H4 (cell line): ENCODE results near the gene PLEKHJ1. TPM values are rescaled to one million over a fixed set of nuclear protein-coding genes. Genes with fewer than 3 reads are reported as not detected.

Experiments used
- DNase-seq: peaks from one replicate; pipeline ENCODE4 v3.0.0-alpha.2; 2015; ENCODE audit warnings: low spot score
- total RNA-seq: library from RNA; depleted of rRNA; stranded (reverse); fragments of >200 nt; shearing (Covaris generic); gene quantifications from 2 replicates; pipeline ENCODE4 v1.2.3, GENCODE V29; 2014; rRNA removed

PLEKHJ1 gene
- total RNA-seq, 1 experiment from 2014 or later: 45.1 TPM

DNA sequence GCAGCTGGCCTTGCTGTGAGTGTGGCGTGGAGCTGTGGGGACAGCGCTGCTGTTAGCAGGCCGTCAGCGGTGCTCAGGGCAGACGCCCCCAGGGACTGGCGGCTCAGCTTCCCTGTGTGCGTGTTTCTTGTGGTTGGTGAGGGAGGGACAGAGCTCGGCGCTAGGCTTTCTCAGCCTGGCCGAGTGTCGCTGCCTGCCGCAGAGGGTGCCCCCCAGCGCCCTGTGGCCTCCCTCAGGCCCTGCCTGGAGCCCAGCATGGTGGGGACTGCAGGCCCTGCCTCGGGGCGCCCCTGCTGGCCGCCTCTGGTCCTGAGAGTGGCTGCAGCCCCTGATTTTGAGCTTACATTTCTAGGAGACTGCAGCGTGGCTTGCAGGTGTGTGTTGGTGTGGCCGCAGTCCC is 36.9 kb downstream of the PLEKHJ1 start:
- no peak for DNase-seq

DNA sequence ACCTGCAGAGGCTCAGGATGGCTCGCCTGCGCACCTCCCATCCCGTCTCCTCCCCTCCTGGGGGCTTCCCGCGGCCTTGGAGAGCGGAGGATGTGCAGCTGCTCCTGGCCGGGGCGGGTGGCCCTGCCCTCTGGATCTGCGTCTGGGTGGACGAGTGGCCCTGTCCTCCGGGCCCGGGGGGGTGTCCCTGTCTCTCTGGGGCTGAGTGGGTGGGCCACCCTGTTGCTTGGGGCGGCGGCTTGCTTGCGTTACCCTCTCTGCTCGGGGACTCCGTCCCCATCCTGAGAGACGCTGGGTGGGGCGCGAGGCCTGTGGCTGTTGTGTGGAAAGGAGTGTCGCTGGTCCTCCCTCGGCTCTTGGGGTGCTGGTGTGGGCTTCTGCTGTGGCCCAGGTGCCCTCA is 37.8 kb downstream of the PLEKHJ1 start:
- DNase-seq: no peak

DNA sequence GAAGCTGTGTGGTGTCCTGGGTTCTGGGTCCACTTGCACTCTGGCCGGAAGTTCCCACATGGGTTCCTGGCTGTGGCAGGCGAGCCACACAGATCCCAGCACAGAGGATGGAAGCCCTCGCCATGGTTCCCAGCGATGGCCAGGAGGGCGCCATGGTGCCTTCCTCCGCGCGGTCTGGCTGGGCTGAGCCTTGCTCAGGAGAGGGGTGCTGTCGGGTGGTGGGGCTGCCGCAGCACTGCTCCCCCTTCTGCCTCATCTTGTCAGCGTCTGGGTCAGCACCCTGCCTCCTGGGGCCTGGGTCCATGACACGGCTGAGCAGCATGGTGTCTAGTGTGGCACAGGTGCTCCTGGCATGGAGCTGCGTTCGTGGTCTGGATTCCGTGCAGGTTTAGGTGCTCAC is 38.9 kb downstream of the PLEKHJ1 start:
- DNase-seq: no peak

DNA sequence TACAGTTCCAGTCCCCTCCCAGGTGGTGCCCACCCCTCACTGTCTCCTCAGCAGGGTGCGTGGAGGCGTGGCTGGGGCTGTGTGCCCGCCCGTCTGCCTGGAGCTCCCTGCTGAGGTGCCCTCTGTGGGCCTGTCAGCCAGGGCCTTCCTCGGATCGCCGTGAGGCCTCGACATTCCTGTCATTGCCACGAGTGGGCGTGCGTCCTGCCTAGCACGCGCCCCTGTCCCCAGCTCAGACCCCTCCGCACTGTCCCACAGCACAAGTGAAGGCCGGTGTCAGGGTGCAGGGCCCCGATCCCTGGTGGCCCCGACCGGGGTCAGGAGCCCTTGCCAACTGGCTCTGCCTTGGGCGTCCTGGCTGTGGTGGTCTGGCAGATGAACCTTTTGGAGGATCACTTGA is 40.2 kb downstream of the PLEKHJ1 start:
- DNase-seq: no peak

DNA sequence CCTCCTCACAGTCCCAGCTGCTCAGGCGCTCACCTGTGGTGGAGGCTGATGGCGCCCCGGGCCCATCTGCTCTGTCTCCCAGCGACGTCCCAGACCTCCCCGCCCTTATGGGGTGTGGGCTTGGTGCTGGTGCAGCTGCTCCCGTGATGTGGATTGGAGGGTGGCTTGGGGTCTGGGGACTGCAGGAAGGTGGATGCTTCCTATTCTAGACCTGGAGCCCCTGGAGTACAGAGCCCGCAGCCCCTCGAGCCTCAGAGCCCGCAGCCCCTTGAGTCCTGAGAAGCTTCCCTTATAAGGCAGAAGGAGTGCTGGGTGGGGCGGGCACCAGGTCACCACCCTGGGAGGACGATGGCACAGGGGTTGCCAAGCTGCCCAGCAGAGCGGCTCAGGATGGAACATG is 40.8 kb downstream of the PLEKHJ1 start:
- DNase-seq: no peak

DNA sequence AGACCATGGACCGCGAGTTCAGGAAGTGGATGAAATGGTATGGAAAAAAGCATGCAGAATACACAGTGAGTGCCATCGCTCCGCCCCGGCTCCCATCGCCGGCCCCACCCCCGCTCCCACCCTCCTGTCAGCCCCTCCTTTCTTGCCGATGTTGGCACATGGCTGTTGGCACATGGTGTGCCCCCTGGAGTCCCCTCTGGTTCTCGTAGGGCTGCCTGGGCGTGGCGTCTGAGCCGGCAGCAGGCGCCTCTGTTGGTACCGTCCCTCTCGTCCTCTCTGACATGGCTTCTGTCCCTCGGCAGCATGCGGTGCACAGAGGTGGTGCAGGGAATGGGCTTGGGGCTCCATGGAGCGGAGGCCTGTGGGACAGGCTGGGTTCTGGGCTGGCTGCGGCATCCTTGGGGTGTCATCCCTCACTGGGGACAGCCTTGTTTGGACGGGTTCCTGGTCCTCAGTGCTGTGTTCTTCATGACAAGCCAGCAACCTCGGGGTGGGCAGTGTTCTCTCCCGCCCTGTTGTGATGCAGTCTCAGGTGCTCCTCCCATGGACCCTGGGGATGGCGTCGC is 41.5 kb downstream of the PLEKHJ1 start:
- no peak for DNase-seq

DNA sequence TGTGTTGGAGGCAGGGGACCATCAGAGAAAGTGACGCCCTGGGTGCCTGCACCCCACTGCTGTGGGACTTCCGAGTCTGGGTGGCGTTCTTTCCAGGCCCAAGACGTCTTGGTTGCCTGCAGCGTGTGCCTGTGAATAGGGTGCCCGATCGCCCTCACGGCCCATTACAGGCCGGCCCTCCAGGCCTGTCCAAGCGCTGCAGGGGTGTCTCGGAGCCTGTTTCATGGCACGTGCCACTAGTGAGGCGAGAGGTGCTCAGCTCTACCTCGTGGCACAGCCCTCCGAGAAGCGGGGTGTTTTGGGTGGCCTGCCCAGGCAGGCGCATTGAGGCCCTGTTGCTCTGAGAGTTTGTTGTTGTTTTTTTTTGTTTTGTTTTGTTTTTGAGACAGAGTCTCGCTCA is 42.3 kb downstream of the PLEKHJ1 start:
- no peak for DNase-seq

DNA sequence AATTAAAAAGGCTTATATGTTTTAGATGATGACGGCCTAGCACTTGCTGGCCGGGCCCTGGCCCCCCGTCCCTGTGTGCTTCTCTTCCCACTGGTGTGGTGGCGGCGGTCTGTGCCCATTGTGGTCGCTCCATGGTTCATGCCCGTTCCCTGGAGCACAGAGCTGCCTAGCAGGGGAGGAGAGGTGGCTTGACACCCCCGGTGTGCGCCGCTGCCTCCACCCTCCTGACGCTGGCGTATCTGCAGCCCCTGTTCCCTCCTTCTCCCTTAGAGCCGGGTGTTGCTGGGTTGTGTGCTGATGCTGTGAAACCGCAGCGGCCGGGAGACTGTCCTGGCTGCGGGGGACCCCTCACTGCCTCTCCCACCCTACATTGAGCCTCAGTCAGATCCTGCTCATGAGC is 43.3 kb downstream of the PLEKHJ1 start:
- no peak for DNase-seq

DNA sequence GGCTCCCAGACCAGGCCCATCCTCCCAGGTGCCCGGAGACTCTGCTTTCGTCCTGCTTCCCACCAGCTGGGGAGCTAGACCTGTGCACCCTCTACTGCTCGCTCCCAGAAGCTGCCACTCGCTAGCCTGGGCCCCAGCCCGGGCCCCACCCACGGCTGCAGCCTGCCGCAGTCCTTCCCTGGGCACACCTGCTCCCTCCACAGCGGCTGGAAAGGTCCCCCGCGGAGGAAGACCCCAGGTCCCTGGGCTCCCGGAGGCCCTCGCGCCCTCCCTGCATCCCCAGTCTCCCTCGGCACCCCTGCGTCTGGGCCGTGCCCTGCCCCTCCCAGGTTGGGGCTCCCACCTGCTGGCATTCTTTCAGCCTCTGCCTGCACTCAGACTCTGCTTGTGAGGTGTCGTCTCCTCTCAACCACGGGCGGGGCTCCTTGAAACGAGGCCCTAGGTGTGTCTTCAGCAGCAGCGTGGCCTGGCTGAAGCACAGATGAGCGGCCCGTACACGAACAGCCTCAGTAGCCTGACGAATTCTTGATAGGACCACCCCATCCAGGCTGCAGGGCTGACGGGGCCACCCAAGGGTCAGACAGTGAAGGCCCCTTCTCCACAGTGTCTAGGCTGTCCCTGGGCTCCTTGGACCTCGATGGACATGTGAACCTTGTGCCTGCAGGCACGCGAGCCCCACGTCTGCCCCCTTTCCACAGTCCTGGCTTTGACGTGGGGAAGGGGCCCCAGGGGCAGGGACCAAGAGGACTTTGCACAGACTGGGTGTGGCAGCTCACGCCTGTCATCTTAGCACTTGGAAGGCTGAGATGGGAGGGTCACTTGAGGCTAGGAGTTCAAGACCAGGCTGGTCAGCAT is 44.4 kb downstream of the PLEKHJ1 start:
- DNase-seq: no peak

DNA sequence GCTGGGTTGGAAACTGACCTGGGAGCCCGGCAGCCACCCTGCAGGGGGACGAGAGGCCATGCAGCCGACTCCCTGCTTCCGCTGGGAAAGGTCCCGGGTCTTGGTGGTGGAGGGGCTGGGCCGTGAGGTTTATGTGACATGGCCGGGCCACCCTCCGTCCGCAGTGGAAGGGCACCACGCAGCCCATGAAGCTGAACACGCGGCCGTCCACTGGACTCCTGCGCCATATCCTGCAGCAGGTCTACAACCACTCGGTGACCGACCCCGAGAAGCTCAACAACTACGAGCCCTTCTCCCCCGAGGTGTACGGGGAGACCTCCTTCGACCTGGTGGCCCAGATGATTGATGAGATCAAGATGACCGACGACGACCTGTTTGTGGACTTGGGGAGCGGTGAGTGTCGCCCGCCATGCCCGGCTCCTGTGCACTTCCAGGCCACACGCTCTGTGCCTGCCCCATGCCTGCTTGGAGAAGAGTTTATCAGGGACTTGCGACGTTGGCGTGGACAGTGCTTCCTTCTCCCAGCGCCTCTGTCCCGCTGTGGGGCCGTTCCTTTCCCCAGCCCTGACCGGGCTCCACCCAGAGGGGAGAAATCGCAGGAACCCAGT is 45.2 kb downstream of the PLEKHJ1 start:
- no peak for DNase-seq

DNA sequence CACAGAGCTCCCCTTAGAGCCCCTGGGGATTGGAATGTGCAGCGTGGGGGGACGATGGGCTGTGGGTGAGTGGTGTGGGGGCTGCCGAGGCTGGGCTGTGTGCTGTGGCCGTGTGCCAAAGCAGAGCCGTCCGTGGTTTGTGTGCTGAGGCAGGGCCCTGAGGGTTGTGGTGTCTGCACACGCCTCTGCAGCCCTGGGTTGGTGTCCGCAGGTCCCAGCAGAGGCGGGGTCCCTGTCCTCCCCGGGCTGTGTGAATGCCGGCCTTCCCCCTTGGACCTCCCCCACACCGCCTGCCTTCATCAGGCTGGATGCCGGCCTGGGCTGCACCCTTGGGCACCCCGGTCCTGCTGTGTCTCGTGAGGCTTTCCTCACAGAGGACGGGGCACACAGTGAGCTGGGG is 46.2 kb downstream of the PLEKHJ1 start:
- DNase-seq: no peak

DNA sequence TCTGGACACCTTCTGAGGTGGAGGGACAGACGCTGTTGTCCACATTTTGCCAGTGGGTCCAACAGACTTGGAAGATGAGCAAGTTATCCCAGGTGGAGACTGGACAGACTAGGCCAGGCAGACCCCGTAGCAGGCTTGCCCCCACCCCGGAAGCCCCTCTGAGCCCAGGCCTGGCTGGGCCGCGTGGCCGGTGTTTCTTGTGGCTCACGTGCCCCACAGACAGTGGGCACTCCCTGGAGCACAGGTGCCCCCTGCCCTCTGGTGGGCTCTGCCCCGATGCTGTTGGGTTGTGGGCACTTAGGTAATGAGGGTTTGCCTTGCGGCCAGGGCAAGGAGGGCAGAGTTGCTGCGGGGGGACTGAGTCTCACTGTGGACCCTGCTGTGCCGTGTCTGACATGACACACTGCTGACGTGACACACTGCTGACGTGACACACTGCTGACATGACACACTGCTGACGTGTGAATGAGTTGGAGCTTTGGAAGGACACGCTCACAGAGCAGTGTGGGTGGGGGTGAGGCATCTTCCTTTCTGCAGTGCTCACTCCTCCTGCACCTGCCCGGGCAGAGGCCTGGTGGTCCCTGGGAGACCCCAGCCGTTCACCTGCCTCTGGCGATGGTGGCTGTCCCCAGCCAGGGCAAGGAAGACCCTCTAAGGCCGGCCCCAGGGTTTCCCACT is 47.3 kb downstream of the PLEKHJ1 start:
- no peak for DNase-seq

DNA sequence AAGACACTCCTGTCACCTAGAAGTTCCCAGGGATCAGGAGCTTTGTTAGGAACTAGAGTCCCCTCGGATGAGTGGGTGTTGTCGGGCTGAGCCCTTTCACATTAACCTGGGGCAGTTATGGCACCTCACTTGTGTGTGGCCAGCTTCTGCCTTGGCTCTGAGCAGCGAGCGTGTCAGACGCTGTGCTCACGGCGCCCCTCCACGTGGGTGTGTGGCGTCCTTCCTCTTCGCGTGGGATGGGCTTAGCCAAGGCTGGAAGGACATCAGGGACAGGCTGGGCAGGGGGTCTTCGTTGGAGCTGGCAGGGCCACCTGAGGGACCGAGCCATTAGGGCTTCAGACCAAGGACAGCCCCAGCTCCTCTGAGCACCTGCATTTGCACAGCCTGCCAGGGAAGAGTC is 49.0 kb downstream of the PLEKHJ1 start:
- DNase-seq: no peak

DNA sequence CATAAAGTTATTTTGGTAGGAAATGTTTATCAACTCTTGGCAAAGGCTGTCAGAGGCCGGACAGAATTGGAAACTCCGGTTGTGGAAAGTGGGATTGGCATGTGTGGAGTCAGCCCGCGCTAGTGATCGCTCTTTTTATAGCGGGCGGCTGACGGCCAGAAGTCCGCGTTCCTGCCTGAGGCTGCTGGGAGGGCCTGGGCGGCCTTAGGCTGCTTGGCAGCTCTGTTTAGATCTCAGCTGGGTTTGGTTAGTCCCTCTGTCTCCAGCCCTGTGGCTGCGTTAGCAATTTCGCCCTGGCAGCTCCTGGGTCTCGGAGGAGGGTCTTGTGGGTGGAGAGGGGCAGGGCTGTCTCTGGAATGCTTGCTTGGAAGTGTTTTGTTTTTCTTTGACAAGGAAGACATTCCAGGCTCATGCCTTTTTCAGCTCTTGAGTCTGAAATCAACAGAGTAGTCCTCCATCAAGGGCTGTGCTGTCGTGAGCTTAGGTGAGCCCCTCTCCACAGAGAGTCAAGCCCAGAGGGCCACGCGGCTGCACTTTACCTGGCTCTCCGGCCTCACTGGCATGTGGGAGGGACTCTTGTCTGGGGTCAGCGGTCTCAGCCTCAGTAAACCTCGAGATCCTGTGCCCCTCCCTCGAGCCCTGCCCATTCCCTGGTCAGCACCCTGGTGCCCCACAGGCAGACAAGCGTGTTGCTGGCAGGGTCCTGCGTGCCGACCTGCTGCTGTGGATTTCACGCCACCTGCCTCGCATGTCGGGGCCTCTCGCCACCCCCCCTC is 49.9 kb downstream of the PLEKHJ1 start:
- DNase-seq: no peak

DNA sequence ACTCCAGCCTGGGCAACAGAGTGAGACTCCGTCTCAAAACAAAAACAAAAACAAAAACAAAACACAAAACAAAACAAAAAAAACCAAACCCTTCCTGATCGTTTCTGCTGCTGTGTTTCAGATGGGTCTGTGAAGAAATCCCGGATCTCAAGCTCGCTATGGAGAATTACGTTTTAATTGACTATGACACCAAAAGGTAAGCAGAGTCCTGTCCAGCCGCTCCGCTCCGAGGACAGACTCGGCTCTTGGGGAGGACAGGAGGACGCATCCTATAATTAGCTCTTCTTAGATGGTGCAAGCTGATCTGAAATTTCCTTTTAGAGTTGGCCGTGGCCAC is 50.4 kb downstream of the PLEKHJ1 start:
- DNase-seq: no peak

DNA sequence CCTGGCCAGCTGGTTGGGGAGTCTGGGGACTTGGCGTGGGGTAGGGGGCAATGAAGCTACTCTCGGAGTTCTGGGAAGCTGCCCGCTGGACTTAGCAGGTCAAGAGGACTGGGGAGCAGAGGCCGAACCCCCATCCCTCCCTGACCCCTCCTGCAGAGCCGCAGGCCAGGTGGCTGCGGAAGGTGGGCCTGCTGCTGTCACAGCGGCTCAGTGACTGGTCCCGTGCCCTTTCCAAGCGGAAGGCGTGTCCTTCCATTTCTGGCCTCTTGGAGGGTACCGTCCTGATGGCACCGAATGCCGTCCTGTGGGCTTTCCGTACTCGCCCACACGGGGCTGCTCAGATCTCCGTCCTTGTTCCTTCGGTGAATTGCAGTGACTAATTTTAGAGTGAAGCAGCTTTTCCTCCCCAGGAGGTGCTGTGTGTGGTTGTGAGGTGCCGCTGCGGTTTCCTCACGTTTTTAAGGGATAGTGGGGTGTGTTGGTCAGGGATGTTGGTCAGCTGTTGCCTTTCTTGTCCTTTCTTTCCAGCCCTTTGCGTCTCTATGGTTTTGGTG is 51.6 kb downstream of the PLEKHJ1 start:
- DNase-seq: no peak

Other genes starting within 250 kb of the PLEKHJ1 start
- gene BTBD2, start 220.6 kb downstream of the PLEKHJ1 start, total RNA-seq: 37.6 and 40.1 TPM in 2 replicates
- gene MKNK2, start 185.1 kb downstream of the PLEKHJ1 start, total RNA-seq: 33.9 and 49.6 TPM in 2 replicates
- gene MOB3A, start 140.0 kb downstream of the PLEKHJ1 start, total RNA-seq: 3.8 and 9.0 TPM in 2 replicates
- 1.3 and 4.2 TPM in 2 replicates for gene IZUMO4, start 139.4 kb downstream of the PLEKHJ1 start, total RNA-seq
- gene AP3D1, start 84.8 kb downstream of the PLEKHJ1 start, total RNA-seq: 51.0 and 60.4 TPM in 2 replicates
- gene DOT1L, start 72.4 kb downstream of the PLEKHJ1 start, total RNA-seq: 1.5 and 6.8 TPM in 2 replicates
- gene SF3A2, start 495 bp upstream of the PLEKHJ1 start, total RNA-seq: 10.8 and 13.3 TPM in 2 replicates
- gene AMH, start 13.0 kb upstream of the PLEKHJ1 start, total RNA-seq: 0.68 and 1.0 TPM in 2 replicates
- 0.66 TPM in 1 of 2 replicates, not detected in the other for gene JSRP1, start 20.1 kb upstream of the PLEKHJ1 start, total RNA-seq
- 0.06 TPM in 1 of 2 replicates, not detected in the other for gene PEAK3, start 45.8 kb upstream of the PLEKHJ1 start, total RNA-seq
- gene LINGO3, start 71.8 kb upstream of the PLEKHJ1 start, total RNA-seq: 0.02 TPM in 1 of 2 replicates, not detected in the other
- 235 and 259 TPM in 2 replicates for gene LSM7, start 92.3 kb upstream of the PLEKHJ1 start, total RNA-seq
- 9.3 and 10.2 TPM in 2 replicates for gene SPPL2B, start 92.4 kb upstream of the PLEKHJ1 start, total RNA-seq
- 0.45 TPM in 1 of 2 replicates, not detected in the other for gene TMPRSS9, start 123.9 kb upstream of the PLEKHJ1 start, total RNA-seq
- 39.9 and 40.8 TPM in 2 replicates for gene TIMM13, start 191.3 kb upstream of the PLEKHJ1 start, total RNA-seq
- 64.3 and 86.4 TPM in 2 replicates for gene LMNB2, start 220.6 kb upstream of the PLEKHJ1 start, total RNA-seq
- 14.3 and 82.3 TPM in 2 replicates for gene GADD45B, start 239.8 kb upstream of the PLEKHJ1 start, total RNA-seq